NCI-H1694 treated with DMSO at 0.1 percent for 48 hours (cell line): ENCODE measurements around the gene MMP7.
"Not testable (repeated sequence)": the region's sequence is repeated elsewhere in the genome, so short reads cannot be mapped to it uniquely, and the experiment has no call there.

ENCODE experiments used
- DNase-seq: peaks from one replicate; lab custom pipeline; 2025; lab: John Stamatoyannopoulos, UW

Gene MMP7

DNA sequence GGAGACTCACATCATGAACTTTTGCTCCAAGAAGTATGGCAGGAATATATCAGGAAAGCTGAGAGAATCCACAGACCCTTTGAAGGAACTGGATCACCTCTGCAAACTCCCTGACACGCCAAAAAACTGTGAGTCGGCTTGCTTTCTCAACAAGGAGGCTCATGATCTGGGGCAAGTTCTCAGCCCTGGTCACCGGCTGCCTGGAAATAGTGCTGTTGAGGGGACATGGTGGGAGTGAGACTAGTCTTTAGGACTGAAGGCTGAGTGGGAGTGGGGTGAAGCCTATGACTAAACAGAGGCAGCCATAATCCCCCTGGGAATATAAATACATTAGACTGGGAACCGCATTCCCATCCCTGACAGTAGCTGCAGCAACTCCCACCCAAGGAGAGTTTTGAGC is 8.4 kb upstream of the MMP7 start:
- DNase-seq, result no peak

DNA sequence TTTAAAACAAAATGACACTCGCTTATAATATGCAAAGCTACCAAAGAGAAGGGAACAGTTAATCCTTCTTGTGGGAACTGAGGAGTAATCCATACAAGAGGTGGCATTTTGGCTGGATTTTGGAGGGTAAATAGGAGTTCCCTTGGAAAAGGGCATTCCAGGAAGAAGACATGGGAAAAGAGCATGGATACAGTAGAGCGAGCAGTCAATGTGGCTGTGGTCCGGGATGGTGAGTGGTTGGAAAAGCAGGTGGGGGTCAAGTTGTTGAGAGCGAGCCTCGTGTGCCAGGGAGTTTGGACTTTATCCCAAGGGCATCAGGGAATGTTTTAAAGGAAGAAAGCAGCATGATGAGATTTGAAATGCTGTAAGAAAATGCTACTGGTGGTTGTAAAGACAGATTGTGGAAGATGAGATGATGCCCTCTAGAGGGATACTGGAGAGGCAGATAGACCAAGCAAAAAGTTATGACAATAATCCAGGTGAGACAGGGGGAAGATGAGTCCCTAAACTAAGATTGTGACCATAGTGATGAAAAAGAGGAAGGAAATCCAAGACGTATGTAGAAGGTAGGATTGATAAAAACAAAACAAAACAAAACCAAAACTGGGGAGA is 3.8 kb upstream of the MMP7 start:
- no peak for DNase-seq

DNA sequence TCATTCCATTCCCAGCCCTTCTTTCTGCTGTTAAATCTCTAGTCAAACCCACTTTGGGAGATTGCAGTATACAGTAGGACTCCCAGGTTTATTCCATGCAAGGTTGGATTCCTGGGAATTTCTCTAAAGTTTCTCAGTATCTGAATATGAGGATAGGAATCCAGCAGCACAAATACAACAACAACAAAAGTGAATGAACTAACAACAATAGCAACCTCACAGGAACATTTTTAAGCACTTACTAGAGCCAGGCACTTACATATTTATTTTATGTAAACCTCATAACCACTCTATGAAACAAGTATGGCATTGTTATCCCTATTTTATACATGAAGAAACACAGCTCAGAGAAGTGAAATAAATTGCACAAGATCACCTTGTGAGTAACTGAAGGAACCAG is 1.9 kb downstream of the MMP7 start:
- DNase-seq, result no peak

DNA sequence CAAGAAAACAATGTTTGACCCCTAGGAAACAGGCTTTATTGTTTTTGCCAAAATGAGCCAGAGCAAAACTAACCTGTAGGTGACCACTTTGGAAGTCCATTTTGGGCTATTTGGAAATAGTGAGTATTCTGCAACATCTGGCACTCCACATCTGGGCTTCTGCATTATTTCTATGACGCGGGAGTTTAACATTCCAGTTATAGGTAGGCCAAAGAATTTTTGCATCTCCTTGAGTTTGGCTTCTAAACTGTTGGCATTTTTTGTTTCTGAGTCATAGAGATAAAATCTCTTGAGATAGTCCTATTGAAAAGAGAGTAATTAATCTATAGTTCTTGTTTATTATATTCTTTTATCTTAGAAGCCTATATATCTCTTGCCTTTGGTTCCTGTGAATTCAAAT is 2.9 kb downstream of the MMP7 start:
- no peak for DNase-seq

DNA sequence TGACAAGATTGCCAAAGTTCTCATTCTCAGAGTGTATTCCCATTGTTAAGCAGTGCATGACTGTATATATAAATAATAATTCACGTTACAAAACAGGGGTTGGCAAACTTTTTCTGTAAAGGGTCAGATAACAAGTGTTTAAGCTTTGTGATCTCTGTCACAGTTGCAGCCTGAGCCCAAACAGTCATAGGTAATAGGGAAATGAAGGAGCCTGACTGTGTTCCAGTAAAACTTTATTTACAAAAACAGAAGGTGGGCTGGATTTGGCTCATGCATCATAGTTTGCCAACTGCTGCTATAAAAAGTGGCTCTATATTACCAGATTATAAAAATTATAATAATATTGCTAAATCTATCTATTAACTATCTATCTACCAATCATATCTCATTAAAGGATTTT is 3.5 kb downstream of the MMP7 start:
- no peak for DNase-seq

DNA sequence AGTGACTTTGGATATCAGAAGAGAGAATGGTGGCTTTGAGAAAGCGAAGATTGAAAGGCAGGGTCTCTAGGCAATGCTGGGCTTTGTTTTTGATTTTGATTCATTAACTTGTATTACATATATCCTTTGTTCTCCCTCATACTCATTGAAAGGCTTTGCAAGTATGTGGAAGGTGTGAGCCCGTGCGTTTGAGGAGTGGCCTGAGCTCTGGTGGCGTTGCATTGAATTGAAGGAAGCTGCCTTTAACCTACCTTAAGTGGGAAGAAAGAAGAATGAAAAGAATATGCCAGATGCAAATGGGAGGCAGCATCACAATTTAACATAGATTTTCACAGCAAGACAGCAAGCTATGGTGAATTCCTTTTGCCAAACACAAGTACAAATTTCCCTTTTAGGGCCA is 6.7 kb downstream of the MMP7 start:
- DNase-seq, result no peak

DNA sequence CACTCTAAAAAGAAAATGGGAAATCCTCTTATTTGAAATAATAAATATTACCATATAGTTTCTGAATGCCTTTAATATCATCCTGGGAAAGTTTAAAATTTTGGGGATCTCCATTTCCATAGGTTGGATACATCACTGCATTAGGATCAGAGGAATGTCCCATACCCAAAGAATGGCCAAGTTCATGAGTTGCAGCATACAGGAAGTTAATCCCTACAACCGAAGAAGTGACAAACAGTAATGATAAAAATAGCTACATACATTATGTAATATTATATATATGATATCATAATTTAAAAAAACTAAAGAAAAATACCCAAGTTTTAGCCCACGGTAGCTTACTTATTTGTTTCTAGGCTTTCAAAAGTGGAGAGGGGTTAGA is 7.4 kb downstream of the MMP7 start:
- no peak for DNase-seq

DNA sequence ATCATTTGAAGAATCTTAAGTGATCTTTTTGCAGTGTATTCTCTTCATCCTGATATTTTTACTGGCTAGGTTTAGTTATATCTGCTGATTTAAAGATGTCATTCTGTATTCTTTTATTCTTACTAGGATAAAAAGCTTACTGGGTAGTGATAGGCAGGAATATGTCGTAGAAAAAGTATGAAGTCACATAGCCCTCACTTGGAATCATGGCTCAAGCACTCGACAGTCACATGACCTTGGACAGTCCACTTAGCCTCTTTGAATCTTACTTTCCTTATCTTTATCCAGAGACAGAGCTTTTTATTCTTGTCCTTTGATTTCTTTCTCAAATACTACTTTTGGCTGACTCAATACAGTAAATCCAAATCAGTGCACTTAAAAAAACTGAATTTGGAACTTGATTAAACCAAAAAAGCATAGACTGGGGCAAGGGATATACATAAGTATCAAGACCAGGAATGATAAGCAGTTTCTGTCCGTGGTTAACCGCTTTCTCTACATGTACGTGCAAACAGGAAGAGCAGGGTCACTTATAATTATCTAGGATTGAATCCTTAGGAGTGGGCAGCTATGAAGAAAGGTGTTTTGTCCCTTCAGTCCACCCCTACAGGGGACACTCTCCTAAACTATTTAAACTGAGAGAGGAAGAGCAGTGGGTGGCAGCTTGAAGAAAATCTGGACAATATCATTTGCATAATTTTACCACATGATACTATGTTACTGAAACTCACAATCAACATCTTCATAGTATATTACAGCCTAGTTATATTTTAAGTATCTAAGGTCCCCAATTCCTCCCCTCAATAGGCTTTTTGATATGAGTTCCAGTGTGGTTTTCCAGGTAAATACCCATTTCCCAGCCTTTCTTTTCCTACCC is 8.0 kb downstream of the MMP7 start:
- DNase-seq, result no peak

DNA sequence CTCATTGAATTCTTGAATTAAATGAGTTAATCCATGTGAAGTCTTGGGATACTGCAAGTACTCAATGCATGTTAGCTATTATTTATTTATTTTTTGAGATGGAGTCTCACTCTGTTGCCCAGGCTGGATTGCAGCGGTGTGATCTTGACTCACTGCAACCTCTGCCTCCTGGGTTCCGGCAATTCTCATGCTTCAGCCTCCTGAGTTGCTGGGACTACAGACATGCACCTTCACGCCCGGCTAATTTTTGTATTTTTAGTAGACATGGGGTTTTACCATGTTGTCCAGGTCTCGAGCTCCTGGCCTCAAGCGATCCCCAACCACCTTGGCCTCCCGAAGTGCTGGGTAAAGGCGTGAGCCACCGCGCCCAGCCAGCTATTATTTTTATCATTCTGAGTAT is 9.4 kb downstream of the MMP7 start:
- DNase-seq, result no peak

DNA sequence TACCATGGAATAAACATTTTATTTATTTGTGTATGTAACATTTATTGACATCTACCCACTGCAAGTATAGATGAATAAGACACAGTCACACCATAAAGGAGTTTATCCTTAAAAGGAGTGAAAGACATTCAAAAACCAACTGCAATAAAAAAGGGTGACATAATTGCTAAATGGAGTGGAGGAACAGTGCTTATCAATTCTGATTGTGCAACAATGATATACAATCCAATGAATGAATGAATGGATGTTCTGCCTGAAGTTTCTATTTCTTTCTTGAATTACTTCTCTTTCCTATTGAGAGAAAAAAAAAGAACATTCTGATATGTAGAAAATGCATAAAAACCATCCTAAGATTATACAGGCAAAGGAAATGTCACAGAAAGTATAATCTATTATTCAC is 10.0 kb downstream of the MMP7 start:
- no peak for DNase-seq

DNA sequence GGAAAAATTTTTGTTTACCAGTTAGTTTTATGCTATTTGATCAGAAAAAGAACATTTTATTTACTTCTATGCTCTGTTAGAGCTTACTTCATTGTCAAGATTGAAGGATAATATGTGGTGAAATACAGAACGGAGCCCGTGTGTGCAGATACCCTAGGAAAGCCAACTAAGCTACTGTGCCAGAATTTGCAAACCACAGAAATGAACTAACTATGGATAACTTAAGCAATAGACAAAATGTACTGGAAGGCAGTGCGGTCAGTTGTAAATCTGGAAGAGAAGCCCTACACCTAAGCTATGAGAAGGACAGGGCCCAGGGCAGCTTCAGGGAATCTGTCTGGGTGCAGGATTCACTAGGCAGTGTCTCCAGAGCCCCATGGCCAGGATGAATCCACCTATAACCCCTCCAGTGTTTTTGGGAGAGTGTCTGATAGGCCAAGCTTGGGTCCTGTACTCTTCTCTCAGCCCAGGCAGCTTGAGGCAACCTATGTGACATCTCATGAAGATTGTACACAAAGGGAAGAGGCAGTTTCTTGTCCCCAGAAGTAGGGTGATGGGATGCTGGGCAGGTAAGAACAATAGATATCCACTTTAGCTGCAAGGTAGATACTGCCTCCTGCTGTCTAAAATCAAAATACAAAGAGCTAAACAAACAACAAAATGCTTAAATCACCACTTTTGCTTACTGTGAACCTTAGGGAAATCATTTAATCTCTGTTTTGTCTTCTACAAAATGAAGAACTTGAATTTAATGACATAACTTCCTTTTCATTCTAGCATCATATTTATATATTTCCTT is 12.1 kb downstream of the MMP7 start:
- no peak for DNase-seq

DNA sequence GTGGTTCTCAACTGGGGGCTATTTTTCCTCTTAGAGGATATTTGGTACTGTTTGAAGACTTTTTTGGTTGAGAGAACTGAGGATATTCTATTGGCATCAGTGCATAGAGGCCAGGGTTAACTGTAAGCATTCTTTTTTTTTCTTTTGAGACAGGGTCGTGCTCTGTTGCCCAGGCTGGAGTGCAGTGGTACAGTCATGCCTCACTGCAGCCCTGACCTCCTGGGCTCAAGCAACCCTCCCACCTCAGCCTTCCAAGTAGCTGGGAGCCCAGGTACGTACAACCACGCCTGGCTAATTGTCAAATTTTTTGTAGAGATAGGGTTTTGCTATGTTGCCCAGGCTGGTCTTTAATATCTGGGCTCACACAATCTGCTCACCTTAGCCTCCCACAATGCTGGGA is 12.9 kb downstream of the MMP7 start:
- DNase-seq, result no peak

DNA sequence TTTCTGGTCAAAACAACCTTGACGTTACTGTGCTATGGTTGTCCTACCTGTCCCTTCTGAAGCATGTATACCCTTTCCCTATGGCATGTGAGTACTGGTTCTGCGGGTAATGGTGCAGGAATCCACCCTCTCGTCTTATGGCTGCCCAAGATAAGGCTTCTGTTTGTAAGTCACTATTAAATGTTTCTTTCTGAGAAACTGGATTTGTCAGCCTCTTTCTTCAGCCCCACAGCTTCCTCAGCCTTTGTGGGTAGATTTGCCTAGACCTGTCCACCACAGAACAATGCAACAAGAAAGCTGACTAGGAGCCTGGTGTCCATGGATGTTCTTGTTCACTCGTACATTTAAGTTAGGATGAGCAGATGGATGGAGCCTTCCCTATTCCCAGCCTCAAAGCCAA is 14.4 kb downstream of the MMP7 start:
- no peak for DNase-seq

DNA sequence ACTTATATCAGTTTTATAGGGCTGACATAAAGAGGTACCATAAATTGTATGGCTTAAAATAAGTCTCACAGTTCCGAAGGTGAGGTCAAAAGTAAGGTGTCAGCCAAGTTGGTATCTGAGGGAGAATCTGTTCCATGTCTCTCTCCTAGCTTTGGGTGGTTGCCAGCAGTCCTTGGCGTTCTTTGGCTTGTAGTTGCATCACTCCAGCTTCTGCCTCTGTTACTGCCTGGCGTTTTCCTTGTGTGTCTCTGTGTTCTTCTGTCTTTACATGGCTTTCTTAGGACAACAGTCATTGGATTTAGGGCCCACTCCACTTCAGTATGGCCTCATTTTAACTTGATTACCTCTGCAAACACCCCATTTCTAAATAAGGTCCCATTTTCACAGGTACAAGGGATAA is 16.7 kb downstream of the MMP7 start:
- DNase-seq, result no peak

DNA sequence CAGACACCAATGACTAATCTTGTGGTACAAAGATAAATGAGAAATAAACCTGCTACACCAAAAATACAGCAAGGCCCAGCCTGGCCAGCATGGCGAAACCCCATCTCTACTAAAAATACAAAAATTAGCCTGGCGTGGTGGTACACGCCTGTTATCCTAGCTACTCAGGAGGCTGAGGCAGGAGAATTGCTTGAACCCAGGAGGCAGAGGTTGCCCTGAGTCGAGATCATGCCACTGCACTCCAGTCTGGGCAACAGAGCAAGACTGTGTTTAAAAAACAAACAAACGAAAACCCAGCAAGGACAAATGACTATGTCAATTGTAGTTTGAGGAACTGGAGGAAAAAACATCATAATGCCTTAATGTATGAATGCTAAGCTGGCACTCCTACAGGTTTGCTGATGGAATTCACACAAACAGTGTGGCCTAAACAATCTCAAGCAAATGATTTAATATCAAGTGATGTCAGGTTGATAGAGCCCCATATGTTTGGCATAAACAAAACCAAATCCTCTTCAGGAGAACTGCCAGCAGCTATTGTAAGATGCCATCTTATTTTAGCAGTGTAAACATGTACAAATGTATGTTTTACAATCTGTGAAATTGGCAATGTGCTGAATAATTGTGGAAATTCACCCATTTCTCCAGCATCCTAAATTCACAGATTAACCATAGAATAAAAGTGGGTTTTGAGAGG is 20.0 kb downstream of the MMP7 start:
- DNase-seq, result no peak

DNA sequence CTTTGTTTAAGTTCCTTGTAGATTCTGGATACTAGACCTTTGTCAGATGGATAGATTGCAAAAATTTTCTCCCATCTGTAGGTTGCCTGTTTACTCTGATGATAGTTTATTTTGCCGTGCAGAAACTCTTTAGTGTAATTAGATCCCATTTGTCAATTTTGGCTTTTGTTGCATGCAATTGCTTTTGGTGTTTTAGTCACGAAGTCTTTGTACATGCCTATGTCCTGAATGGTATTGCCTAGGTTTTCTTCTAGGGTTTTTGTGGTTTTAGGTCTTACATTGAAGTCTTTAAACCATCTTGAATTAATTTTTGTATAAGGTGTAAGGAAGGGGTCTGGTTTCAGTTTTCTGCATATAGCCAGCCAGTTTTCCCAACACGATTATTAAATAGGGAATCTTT is 27.7 kb downstream of the MMP7 start:
- not testable (repeated sequence) for DNase-seq

DNA sequence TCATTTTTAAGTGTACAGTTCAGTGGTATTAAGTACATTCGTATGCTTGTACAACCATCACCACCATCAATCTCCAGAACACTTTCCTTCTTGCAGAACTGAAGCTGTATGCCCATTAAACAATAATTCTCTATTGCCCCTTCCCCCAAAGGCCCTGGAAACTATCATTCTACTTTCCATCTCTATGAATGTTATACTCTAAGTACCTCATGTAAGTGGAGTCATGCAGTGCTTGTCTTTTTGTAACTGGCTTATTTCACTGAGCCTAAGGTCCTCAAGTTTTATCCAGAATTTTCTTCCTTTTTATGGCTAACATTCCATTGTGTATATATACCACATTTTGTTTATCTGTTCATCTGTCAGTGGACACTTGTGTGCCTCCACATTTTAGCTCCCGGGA is 29.7 kb downstream of the MMP7 start:
- DNase-seq, result no peak

DNA sequence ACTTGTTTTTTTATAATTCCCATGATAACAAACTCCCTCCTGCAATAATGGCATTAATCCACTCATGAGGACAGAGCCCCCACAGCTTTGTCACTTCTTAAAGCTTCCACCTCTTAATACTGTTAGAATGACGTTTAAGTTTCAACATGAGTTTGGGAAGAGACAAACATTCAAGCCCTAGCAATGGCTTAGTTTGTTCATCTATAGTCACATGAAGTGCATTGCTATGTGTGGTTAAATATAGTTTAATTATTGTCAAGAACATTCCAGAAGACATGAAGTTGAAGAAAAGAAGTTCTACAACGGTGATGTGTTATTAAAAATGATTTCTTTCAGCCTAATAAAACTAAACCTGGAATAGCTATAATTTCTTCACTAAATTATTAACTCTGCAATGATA is 30.6 kb downstream of the MMP7 start:
- DNase-seq, result no peak

DNA sequence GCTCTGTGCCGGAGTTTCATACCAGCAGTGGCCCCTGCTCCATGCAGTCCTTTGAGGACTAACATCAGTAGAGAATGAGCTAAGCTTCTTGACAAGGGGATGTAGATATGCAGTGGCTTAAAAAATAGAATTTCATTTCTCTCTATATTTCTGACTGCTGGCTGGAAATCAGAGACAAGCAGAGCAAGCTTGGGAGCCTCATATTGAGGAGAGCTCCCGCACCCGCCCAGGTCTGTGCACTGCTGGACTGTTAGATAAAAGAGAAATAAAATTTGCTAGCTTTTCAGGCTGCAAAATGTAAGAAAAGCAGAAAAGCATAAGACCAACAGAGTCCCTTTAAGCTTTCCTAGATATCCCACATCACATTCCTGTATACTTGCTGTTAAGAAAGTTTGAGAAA is 31.4 kb downstream of the MMP7 start:
- no peak for DNase-seq

DNA sequence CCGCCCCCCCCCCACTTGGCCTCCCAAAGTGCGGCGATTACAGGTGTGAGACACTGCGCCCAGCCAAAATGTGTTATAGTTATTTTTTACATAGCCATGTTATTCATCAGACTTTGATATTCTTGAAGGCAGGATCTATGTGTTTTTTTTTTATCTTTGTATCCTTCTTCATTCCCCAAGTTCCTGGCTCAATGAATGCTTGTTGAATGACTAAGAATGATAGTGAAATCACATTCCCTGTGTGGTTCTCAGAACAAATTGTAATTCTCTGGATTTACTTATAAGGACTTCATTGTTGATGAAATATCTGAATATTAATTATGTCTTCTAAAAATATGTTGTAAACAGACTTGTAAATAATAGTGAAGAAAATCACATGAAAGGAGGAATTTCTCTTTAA is 33.5 kb downstream of the MMP7 start:
- no peak for DNase-seq

DNA sequence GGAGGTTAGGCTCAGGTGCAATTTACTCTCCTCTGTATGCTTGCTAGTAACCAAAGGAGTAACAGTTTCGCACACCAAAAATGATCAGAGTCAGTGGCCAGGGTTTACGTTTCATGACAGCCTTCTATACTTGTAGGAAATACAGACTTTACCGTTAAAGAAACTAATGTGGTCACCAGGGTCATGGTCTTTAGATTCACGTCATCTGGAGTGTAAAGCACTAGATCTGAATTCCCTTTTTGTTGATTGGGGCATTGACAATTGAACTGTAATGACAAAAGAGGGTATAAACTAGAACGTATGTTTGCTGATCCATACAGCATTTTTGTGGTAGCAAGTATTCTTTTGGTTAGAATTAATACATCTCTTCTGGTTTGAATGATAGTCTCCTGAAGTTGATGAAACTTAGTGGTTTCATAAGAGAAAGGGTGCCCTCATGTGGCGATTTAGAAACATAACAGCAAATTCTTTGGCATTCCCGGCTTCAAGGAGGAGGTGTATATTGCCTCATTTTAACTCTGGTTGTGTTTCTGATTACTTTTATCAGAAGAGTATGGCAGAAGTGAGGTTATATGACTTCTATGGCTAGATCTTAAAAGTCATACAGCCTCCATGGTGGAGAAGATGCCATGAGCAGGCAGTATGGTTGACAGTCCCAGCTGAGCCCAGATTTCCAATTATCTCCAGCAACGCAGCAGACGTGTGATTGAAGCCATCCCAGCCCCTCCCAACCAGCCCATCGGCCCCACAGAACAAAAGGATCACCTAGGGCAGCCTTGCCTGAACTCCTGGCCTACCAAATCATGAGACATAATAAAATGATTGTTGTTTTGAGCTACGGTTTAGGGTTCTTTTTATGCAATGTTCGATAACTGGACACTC is 35.1 kb downstream of the MMP7 start:
- DNase-seq, result peak; percentile 14

DNA sequence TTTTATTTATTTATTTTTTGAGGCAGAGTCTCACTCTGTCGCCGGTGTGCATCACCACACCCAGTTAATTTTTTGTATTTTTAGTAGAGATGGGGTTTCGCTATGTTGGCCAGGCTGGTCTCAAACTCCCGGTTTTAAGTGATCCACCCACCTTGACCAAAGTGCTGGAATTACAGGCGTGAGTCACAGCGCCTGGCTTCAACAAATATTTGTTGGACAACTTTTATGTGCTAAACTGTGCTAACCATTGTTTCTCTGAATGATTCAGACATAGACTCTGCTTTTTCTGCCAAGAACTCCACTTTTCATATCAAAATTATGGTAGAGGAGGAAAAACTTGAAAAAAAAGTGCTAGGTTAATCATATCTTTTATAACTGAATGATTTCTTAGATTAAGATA is 36.3 kb downstream of the MMP7 start:
- DNase-seq, result no peak
